Suprapubic skin (tissue), 4 donors: ENCODE data around the gene CAMK1D. TPM values are rescaled to one million over a fixed set of nuclear protein-coding genes. Genes with fewer than 3 reads are reported as not detected.

Source experiments
- DNase-seq, 2 donors: peaks; one replicate each; pipeline ENCODE4 v3.0.0-alpha.2; 2019; ENCODE audit warnings: low spot score in 2 of 2
- H3K27ac ChIP-seq: fragments of 200-600 bp; sonication (generic); one replicate; pipeline ENCODE4 v1.5.1; 2019
- H3K27me3 ChIP-seq: fragments of 200-600 bp; sonication (generic); one replicate; pipeline ENCODE4 v1.5.1; 2019
- H3K36me3 ChIP-seq: fragments of 200-600 bp; sonication (generic); one replicate; pipeline ENCODE4 v1.5.1; 2019
- H3K4me1 ChIP-seq: fragments of 200-600 bp; sonication (generic); one replicate; pipeline ENCODE4 v1.5.1; 2019
- H3K4me3 ChIP-seq: fragments of 200-600 bp; sonication (generic); one replicate; pipeline ENCODE4 v1.5.1; 2019; ENCODE audit warnings: mild to moderate bottlenecking
- H3K9me3 ChIP-seq: fragments of 200-600 bp; sonication (generic); one replicate; pipeline ENCODE4 v1.5.1; 2019
- EP300 ChIP-seq: sonication (generic); formaldehyde crosslinking; IDR thresholded peaks from one replicate; pipeline ENCODE4 v1.6.1; 2017; ENCODE audit warnings: antibody characterized with exemption
- POLR2A ChIP-seq, 2 donors: fragments of 450-650 bp; IDR thresholded peaks; one replicate each; pipeline ENCODE4 v1.6.1; 2017; ENCODE audit warnings: antibody characterized with exemption in 2 of 2, mild to moderate bottlenecking in 2 of 2, moderate library complexity in 2 of 2
- POLR2AphosphoS5 ChIP-seq, 3 donors: sonication (generic); formaldehyde crosslinking; IDR thresholded peaks; one replicate each; pipeline ENCODE4 v1.6.1; 2017; ENCODE audit warnings: antibody characterized with exemption in 3 of 3
- WGBS: methylation state at CpG from one replicate; pipeline ENCODE4 v1.1.5; 2018; 5-methylcytosine and 5-hydroxymethylcytosine counted together
- total RNA-seq, 4 donors: library from RNA; depleted of rRNA; stranded (reverse); fragments of >200 nt; gene quantifications; one replicate each; pipeline ENCODE4 v1.1.0, GENCODE V29; 2016
- TF ChIP-seq, protein P1 (sequence below), 2 donors: fragments of 200-600 bp in 1 of 2; fragments of 450-650 bp in 1 of 2; sonication (generic) in 1 of 2; IDR thresholded peaks; one replicate each; pipeline ENCODE4 v1.5.1; 2016 to 2019; ENCODE audit warnings: antibody characterized with exemption in 2 of 2, mild to moderate bottlenecking in 1 of 2, moderate library complexity in 1 of 2

Gene CAMK1D
- total RNA-seq, 4 donors from 2014 or later: 26.4 to 31.3 (median 30.2) TPM

DNA sequence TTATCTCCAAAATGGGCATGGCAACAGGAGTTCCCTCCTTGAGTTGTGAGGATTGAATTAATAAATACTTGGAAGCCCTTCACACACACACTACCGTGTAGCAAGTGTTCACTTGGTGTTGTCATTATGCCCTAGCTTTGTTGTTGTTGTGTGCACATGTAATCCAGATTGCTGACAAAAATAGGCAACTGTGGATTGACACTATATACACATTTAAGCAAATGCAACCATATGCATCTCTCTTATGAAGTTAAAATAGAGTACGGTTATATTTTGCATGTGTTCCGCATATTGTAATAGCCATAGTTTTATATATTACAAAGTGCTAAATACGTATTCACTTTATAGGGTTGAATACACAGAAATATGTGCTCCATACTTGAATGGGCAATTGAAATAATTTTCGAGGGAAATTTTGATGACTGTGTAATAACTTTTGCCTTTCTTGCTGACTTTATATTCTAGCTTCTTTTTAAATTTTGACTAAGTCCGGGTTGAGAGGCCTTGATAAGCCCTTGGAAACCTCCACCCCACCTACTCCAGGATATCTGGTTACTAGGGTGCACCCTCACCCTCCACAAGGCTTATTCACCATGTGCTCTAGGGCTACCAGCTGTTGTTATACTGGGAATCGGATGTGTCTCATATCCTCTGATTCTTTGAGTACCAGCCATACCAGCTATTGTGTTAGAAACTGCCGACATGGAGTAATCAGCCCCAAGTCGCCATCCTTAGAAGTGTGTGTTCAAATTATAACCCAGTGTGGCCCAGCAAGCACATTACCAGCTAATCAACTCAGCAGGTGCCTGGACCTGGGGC is 265.0 kb downstream of the CAMK1D start:
- no peaks in the 10 kb centered on the region for H3K9me3 ChIP-seq
- H3K27ac ChIP-seq: no peak overlapping the region
- H3K36me3 ChIP-seq: no peaks in the 10 kb centered on the region
- DNase-seq: no peak
- peaks cover 13% of the 10 kb centered on the region for H3K4me1 ChIP-seq
- H3K4me3 ChIP-seq: no peak overlapping the region
- WGBS: 86% methylated on average over 9 of the region's 9 CpGs
- H3K27me3 ChIP-seq: no peaks in the 10 kb centered on the region
- TF ChIP-seq EP300 (no peak), POLR2AphosphoS5 (IDR thresholded peaks at IDR 0.05) (no peak), POLR2A (IDR thresholded peaks at IDR 0.05) (no peak)
- TF ChIP-seq, protein P1, sequence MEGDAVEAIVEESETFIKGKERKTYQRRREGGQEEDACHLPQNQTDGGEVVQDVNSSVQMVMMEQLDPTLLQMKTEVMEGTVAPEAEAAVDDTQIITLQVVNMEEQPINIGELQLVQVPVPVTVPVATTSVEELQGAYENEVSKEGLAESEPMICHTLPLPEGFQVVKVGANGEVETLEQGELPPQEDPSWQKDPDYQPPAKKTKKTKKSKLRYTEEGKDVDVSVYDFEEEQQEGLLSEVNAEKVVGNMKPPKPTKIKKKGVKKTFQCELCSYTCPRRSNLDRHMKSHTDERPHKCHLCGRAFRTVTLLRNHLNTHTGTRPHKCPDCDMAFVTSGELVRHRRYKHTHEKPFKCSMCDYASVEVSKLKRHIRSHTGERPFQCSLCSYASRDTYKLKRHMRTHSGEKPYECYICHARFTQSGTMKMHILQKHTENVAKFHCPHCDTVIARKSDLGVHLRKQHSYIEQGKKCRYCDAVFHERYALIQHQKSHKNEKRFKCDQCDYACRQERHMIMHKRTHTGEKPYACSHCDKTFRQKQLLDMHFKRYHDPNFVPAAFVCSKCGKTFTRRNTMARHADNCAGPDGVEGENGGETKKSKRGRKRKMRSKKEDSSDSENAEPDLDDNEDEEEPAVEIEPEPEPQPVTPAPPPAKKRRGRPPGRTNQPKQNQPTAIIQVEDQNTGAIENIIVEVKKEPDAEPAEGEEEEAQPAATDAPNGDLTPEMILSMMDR (IDR thresholded peaks at IDR 0.05): no peak

- no peaks in the 10 kb centered on the region for H3K36me3 ChIP-seq
- WGBS: 93% methylated on average over 17 of the region's 17 CpGs
- no peaks in the 10 kb centered on the region for H3K9me3 ChIP-seq
- H3K27me3 ChIP-seq: no peaks in the 10 kb centered on the region
- H3K4me1 ChIP-seq: peaks cover 13% of the 10 kb centered on the region
- TF ChIP-seq POLR2A (IDR thresholded peaks at IDR 0.05) (no peak), EP300 (no peak)
- TF ChIP-seq, protein P1 (IDR thresholded peaks at IDR 0.05): no peak
- H3K27ac ChIP-seq: no peak overlapping the region
- DNase-seq: no peak
- no peak overlapping the region for H3K4me3 ChIP-seq
These were observed 266.2 kb downstream of the CAMK1D start for GRCh38 chr10:12615296-12616220.

- H3K27me3 ChIP-seq: no peaks in the 10 kb centered on the region
- H3K9me3 ChIP-seq: no peaks in the 10 kb centered on the region
- H3K4me1 ChIP-seq: peaks cover 13% of the 10 kb centered on the region
- no peak for DNase-seq
- no peaks in the 10 kb centered on the region for H3K36me3 ChIP-seq
- H3K27ac ChIP-seq: no peak overlapping the region
- TF ChIP-seq POLR2A (IDR thresholded peaks at IDR 0.05) (no peak), POLR2AphosphoS5 (IDR thresholded peaks at IDR 0.05) (no peak), EP300 (no peak)
- TF ChIP-seq, protein P1 (IDR thresholded peaks at IDR 0.05): no peak
- no peak overlapping the region for H3K4me3 ChIP-seq
- 49% methylated on average over 15 of the region's 15 CpGs for WGBS
These were observed 268.1 kb downstream of the CAMK1D start for GRCh38 chr10:12617191-12618175.

DNA sequence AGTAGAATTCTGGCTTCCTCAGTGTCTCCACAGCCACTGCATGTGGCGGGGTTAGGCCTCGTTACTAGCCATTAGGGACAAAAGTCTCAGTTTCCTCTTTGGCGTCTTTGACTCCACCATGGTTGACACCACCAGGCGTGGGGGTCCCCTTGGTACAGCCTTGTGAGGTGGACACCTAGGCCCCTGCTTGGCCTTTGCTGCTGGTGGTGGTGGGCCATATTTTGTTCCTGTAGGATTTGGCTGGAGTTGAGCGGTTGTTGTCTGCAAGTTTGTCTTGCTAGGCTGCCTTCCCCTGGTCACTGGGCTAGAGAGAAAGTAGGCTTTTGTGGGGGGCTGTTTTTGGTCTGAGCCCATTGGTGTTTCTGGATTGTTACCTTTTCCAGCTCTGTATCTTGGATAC is 272.7 kb downstream of the CAMK1D start:
- H3K27me3 ChIP-seq: no peaks in the 10 kb centered on the region
- peaks cover 11% of the 10 kb centered on the region for H3K4me1 ChIP-seq
- H3K9me3 ChIP-seq: no peaks in the 10 kb centered on the region
- H3K36me3 ChIP-seq: no peaks in the 10 kb centered on the region
- WGBS: 99% methylated on average over 5 of the region's 5 CpGs
- no peak overlapping the region for H3K4me3 ChIP-seq
- H3K27ac ChIP-seq: no peak overlapping the region
- DNase-seq: no peak
- TF ChIP-seq POLR2AphosphoS5 (IDR thresholded peaks at IDR 0.05) (no peak), EP300 (no peak), POLR2A (IDR thresholded peaks at IDR 0.05) (no peak)
- TF ChIP-seq, protein P1 (IDR thresholded peaks at IDR 0.05): no peak
